Thyroid gland (tissue), 4 donors: ENCODE measurements around the gene IL26. TPM values are rescaled to one million over a fixed set of nuclear protein-coding genes. Genes with fewer than 3 reads are reported as not detected.

Experiments used
- DNase-seq, 2 donors: peaks; one replicate each; pipeline ENCODE4 v3.0.0-alpha.2; 2019
- H3K27ac ChIP-seq, 3 donors: fragments of 200-600 bp; sonication (generic); 1 replicate in 2 of 3; 2 replicates in 1 of 3; pipeline ENCODE4 v1.5.1; 2016 to 2019; ENCODE audit warnings: mild to moderate bottlenecking in 1 of 3, moderate library complexity in 1 of 3
- H3K27me3 ChIP-seq: fragments of 200-600 bp; sonication (generic); one replicate; pipeline ENCODE4 v1.5.1; 2019
- H3K36me3 ChIP-seq, 2 donors: fragments of 200-600 bp; sonication (generic); one replicate each; pipeline ENCODE4 v1.5.1; 2016 to 2019
- H3K4me1 ChIP-seq, 2 donors: fragments of 200-600 bp; sonication (generic); one replicate each; pipeline ENCODE4 v1.5.1; 2017 to 2019
- H3K4me3 ChIP-seq, 3 donors: fragments of 200-600 bp; sonication (generic); replicated peaks in 1 of 3; 1 replicate in 2 of 3; 2 replicates in 1 of 3; pipeline ENCODE4 v1.5.1; 2016; ENCODE audit warnings: mild to moderate bottlenecking in 1 of 3
- H3K9me3 ChIP-seq: fragments of 200-600 bp; sonication (generic); one replicate; pipeline ENCODE4 v1.5.1; 2017
- CTCF ChIP-seq, 6 experiments: fragments of 200-600 bp in 3 of 6; fragments of 450-650 bp in 3 of 6; sonication (generic) in 3 of 6; IDR thresholded peaks; one replicate each; pipeline ENCODE4 v1.5.1; 2016 to 2019; ENCODE audit warnings: antibody characterized with exemption in 6 of 6, mild to moderate bottlenecking in 2 of 6, inconsistent platforms in 1 of 6, moderate library complexity in 1 of 6
- POLR2A ChIP-seq, 2 donors: fragments of 450-650 bp; IDR thresholded peaks; one replicate each; pipeline ENCODE4 v1.6.1; 2017; ENCODE audit warnings: antibody characterized with exemption in 2 of 2, mild to moderate bottlenecking in 2 of 2, moderate library complexity in 1 of 2
- WGBS, 2 donors: methylation state at CpG; one replicate each; pipeline ENCODE4 v1.1.5; 2017; 5-methylcytosine and 5-hydroxymethylcytosine counted together
- intact Hi-C: fragments of 100-400 bp; cut with DNase I; formaldehyde crosslinking; loops from one replicate; pipeline ENCODE4 v1.15.1; 2023
- total RNA-seq, 4 donors: library from RNA; depleted of rRNA; stranded (reverse); fragments of >200 nt; gene quantifications; one replicate each; pipeline ENCODE4 v1.2.3, GENCODE V29; 2016

Gene IL26
- total RNA-seq, 4 donors from 2014 or later = not detected

GRCh38 chr12:68250454-68250853 is 24.8 kb upstream of the IL26 start:
- H3K4me3 ChIP-seq = no peak overlapping the region
- H3K9me3 ChIP-seq = no peaks in the 10 kb centered on the region
- H3K4me1 ChIP-seq = peaks cover 10 to 12% of the 10 kb centered on the region in 2 donors
- intact Hi-C loops = no loop called here
- no peak for DNase-seq
- TF ChIP-seq POLR2A (IDR thresholded peaks at IDR 0.05) (no peak), CTCF (IDR thresholded peaks at IDR 0.05) (no peak)
- no peak overlapping the region for H3K27ac ChIP-seq
- no peaks in the 10 kb centered on the region for H3K27me3 ChIP-seq
- H3K36me3 ChIP-seq = no peaks in the 10 kb centered on the region
- 77 to 80% methylated on average over 3 of the region's 3 CpGs for WGBS, 2 donors

- H3K4me3 ChIP-seq = no peak overlapping the region
- DNase-seq = no peak
- H3K27ac ChIP-seq = no peak overlapping the region
- intact Hi-C loops = no loop called here
- H3K4me1 ChIP-seq = peaks cover 10 to 20% of the 10 kb centered on the region in 2 donors
- TF ChIP-seq CTCF (IDR thresholded peaks at IDR 0.05) = no peak
- TF ChIP-seq POLR2A (IDR thresholded peaks at IDR 0.05) = no peak
- no peaks in the 10 kb centered on the region for H3K36me3 ChIP-seq
- H3K27me3 ChIP-seq = no peaks in the 10 kb centered on the region
- no peaks in the 10 kb centered on the region for H3K9me3 ChIP-seq
Observed at GRCh38 chr12:68247785-68248184, 22.2 kb upstream of the IL26 start.

- intact Hi-C loops = no loop called here
- no peaks in the 10 kb centered on the region for H3K9me3 ChIP-seq
- H3K4me1 ChIP-seq = peaks cover 10 to 20% of the 10 kb centered on the region in 2 donors
- WGBS, 2 donors = 76 to 87% methylated on average over 6 of the region's 6 CpGs
- no peak for DNase-seq
- H3K36me3 ChIP-seq = no peaks in the 10 kb centered on the region
- no peak overlapping the region for H3K4me3 ChIP-seq
- no peak overlapping the region for H3K27ac ChIP-seq
- no peaks in the 10 kb centered on the region for H3K27me3 ChIP-seq
- TF ChIP-seq POLR2A (IDR thresholded peaks at IDR 0.05) = no peak
- no peak for TF ChIP-seq CTCF (IDR thresholded peaks at IDR 0.05)
Observed at GRCh38 chr12:68246350-68246749, 20.7 kb upstream of the IL26 start.

- peak; percentile 40 to 47 for DNase-seq
- Histone ChIP-seq H3K27ac (peak overlapping the region in 1 of 3 donors; percentile 23), H3K4me1 (peaks cover 10 to 20% of the 10 kb centered on the region in 2 donors), H3K4me3 (no peak overlapping the region), H3K36me3 (no peaks in the 10 kb centered on the region), H3K27me3 (no peaks in the 10 kb centered on the region), H3K9me3 (no peaks in the 10 kb centered on the region)
- intact Hi-C loops = no loop called here
- TF ChIP-seq CTCF (IDR thresholded peaks at IDR 0.05) (no peak), POLR2A (IDR thresholded peaks at IDR 0.05) (no peak)
- 14 to 41% methylated on average over 6 of the region's 6 CpGs for whole genome bisulfite sequencing, 2 donors
Observed at GRCh38 chr12:68245180-68246021, 19.8 kb upstream of the IL26 start.

- no peak for DNase-seq
- H3K9me3 ChIP-seq = no peaks in the 10 kb centered on the region
- no peaks in the 10 kb centered on the region for H3K27me3 ChIP-seq
- H3K27ac ChIP-seq = no peak overlapping the region
- TF ChIP-seq CTCF (IDR thresholded peaks at IDR 0.05) (no peak), POLR2A (IDR thresholded peaks at IDR 0.05) (no peak)
- H3K36me3 ChIP-seq = no peaks in the 10 kb centered on the region
- H3K4me1 ChIP-seq = peaks cover 11 to 22% of the 10 kb centered on the region in 2 donors
- intact Hi-C loops = no loop called here
- no peak overlapping the region for H3K4me3 ChIP-seq
Observed at GRCh38 chr12:68242777-68243176, 17.2 kb upstream of the IL26 start.
